ENCODE results near the gene SCUBE3.

The SCUBE3 gene

GRCh38 chr6:35237476-35237875 lies 23.7 kb downstream of the SCUBE3 start:
- DNase-seq (ENCODE audit: extremely low read depth in 1 of 2, low read depth in 1 of 2): no peak

DNA sequence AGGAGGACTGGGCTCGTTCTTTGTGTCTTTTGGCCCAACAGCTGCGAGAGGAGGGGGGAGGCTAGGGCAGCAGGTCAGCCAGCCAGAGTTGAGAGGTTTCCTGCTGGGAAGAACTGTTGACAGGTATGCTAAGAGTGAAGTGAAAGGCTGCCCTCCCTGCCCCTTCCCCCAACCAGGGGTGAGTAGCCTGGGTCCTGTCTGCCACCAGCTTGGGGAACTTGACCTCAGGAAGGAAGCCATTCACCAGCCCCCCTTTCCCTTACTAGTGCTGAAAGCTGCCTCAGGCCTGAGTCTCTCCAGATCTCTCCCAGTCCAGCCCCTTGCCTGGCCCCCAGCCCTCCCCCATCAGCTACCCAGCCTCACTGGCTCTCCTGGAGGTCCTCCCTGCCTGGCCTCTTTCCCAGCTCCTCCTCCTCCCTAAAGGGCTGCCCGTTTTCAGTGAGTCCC lies 25.1 kb downstream of the SCUBE3 start:
- no peak for DNase-seq (ENCODE audit: extremely low read depth in 1 of 2, low read depth in 1 of 2)

DNA sequence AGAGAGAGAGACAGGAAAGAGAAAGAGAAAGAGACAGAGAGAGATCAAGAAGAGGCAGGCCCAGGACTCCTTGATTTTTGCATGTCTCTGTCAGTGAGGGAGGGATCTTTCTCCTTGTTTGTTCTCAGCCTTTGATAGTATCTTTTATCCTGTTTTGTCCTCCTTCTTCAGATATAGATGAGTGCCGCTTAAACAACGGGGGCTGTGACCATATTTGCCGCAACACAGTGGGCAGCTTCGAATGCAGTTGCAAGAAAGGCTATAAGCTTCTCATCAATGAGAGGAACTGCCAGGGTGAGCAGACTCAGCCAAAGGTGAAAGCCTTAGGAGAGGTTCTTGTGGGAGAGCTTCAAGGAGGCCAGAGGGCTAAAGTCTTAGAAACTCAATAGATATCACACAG lies 25.8 kb downstream of the SCUBE3 start:
- DNase-seq (ENCODE audit: extremely low read depth in 1 of 2, low read depth in 1 of 2): no peak

- DNase-seq (ENCODE audit: extremely low read depth in 1 of 2, low read depth in 1 of 2): peak; percentile 37 to 58
These were observed 27.4 kb downstream of the SCUBE3 start for GRCh38 chr6:35240838-35241801.

- no peak for DNase-seq (ENCODE audit: extremely low read depth in 1 of 2, low read depth in 1 of 2)
These were observed 28.7 kb downstream of the SCUBE3 start for GRCh38 chr6:35242486-35242885.

GRCh38 chr6:35242906-35243305 lies 29.1 kb downstream of the SCUBE3 start:
- no peak for DNase-seq (ENCODE audit: extremely low read depth in 1 of 2, low read depth in 1 of 2)

GRCh38 chr6:35243386-35243958 lies 29.7 kb downstream of the SCUBE3 start:
- no peak for DNase-seq (ENCODE audit: extremely low read depth in 1 of 2, low read depth in 1 of 2)

DNA sequence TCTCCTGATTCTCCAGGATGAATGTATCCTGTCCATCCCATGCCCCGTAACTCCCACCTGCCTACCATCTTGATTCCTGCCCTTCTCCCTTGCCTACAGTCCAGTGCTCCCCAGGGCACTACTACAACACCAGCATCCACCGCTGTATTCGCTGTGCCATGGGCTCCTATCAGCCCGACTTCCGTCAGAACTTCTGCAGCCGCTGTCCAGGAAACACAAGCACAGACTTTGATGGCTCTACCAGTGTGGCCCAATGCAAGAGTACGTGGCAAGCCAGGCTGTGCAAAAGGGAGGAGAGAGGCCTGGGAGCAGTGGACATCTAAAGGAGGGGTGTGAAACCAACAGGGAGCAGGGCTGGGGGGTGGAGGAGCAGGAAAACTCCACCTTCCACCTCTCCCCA lies 30.8 kb downstream of the SCUBE3 start:
- no peak for DNase-seq (ENCODE audit: extremely low read depth in 1 of 2, low read depth in 1 of 2)

DNA sequence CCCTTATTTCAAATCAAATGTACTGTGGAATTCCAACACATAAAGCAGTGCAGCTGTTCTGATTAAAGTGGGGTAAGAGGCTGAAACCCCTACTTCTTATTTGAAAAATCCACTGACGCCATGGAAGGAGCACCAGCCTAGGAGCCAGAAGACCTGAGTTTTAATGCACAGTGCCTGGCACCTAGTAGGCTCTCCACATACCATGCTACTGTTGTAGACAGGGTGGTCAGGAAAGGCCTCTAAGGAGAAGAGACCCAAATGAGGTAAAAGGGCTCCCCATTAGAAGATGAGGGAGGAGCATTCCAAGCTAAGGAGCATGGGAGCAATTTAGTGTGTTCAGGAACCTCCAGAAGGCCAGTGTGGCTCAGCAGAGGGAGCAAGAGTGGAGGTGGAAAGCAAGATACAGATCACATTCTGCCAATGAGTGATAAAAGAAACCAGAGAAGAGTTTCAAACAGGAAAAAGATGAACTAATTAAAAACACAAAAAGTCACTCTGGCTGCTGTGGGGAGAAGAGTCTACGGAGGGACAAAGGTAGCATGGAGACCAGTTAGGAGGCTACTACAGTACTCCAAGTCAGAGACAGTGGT lies 34.0 kb downstream of the SCUBE3 start:
- no peak for DNase-seq (ENCODE audit: extremely low read depth in 1 of 2, low read depth in 1 of 2)

- no peak for DNase-seq (ENCODE audit: extremely low read depth in 1 of 2, low read depth in 1 of 2)
These were observed 34.5 kb downstream of the SCUBE3 start for GRCh38 chr6:35248300-35248699.

DNA sequence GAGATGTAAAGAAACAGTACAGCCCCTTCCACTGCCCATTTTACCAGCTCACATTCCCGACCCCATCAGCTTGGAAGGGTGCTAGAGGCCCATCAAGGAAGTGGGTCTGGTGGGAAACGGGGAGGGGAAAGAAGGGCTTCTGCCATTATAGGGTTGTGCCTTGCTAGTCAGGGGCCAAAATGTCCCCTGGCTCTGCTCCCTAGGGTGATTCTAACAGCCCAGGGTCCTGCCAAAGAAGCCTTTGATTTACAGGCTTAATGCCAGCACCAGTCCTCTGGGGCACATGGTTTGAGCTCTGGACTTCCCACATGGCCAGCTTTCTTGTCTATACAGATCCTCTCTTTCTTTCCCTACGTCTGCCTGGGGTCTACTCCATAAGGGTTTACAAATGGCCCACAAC lies 35.2 kb downstream of the SCUBE3 start:
- no peak for DNase-seq (ENCODE audit: extremely low read depth in 1 of 2, low read depth in 1 of 2)

DNA sequence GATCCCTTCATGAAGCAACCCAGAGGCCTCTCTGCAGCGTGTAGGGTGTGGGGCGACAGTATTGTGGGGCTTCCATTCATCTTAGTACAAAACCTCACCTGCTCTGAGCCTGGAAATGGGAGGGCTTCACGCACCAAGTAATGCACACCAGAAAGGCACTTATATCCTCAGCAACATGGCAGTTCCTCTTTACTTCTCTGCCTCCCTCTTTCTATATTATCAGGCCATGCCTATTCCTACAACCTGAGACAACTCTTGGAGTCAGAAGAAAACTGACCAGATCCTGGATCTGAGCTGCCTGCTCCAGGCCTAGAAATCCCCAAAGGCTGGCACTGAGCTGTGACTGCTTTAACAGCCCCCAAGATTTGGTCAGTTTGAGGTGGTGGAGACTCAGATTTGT lies 38.2 kb downstream of the SCUBE3 start:
- DNase-seq (ENCODE audit: extremely low read depth in 1 of 2, low read depth in 1 of 2): no peak

GRCh38 chr6:35253249-35253648 lies 39.5 kb downstream of the SCUBE3 start:
- DNase-seq (ENCODE audit: extremely low read depth in 1 of 2, low read depth in 1 of 2): no peak

- no peak for DNase-seq (ENCODE audit: extremely low read depth in 1 of 2, low read depth in 1 of 2)
These were observed 44.6 kb downstream of the SCUBE3 start for GRCh38 chr6:35258336-35258735.

- DNase-seq (ENCODE audit: extremely low read depth in 1 of 2, low read depth in 1 of 2): no peak
These were observed 45.1 kb downstream of the SCUBE3 start for GRCh38 chr6:35258858-35259193.

DNA sequence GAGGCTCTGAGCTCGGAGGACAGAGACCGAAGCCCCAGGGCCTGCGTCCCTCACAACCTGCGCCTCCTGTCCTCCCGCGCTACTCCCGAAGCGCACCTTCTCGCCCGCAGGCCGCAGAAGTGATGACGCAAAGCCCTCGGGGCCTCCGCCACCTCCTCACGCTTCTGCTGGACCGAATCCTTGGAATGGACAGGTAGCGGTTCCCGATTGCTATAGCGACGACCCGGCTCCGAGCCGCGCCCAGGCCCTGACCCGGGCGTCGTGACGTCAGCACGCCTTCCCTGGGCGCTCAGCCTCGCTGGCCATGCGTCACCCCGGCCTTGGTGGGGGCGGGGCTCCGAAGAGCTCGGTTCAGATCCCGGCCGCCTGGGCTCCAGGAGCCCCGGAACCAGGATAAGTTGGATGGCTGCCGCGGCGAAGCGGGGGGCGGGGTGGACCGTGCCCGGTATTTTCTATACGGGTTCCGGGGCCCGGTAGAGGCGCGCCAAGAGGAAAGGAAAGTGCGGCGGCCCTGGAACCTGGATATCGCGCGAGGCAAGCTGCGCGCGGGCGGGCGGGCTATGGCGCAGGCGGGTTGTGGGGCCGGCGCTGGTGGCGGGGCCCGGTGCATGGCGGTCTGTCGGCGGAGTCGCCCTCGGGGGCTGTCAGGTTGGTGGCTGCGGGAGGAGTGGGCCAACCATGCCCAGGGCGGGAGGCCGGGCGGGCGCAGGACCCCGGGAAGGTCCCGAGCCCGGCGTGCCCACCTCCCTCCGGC lies 45.6 kb downstream of the SCUBE3 start, which contains the start of gene ZNF76:
Gene ZNF76, plus strand, starts transcription at position 542 of the 754 bp plus-strand sequence. CDS start 21,417 bp downstream, outside the sequence.
- DNase-seq (ENCODE audit: extremely low read depth in 1 of 2, low read depth in 1 of 2): peak; percentile 83 to 87

GRCh38 chr6:35259948-35260590 lies 46.3 kb downstream of the SCUBE3 start:
- DNase-seq (ENCODE audit: extremely low read depth in 1 of 2, low read depth in 1 of 2): peak; percentile 62 to 64

- DNase-seq (ENCODE audit: extremely low read depth in 1 of 2, low read depth in 1 of 2): no peak
These were observed 47.1 kb downstream of the SCUBE3 start for GRCh38 chr6:35260591-35261570.

- DNase-seq (ENCODE audit: extremely low read depth in 1 of 2, low read depth in 1 of 2): no peak
These were observed 48.8 kb downstream of the SCUBE3 start for GRCh38 chr6:35262596-35262995.

All from activated CD8-positive, alpha-beta memory T cell treated with anti-CD3 and anti-CD28 coated beads for 1 hour (primary cell).